ENCODE measurements around the gene IGSF10. TPM values are rescaled to one million over a fixed set of nuclear protein-coding genes. Genes with fewer than 3 reads are reported as not detected.

Gene IGSF10
- total RNA-seq, 1 donor from 2014 or later: 1.6 TPM

DNA sequence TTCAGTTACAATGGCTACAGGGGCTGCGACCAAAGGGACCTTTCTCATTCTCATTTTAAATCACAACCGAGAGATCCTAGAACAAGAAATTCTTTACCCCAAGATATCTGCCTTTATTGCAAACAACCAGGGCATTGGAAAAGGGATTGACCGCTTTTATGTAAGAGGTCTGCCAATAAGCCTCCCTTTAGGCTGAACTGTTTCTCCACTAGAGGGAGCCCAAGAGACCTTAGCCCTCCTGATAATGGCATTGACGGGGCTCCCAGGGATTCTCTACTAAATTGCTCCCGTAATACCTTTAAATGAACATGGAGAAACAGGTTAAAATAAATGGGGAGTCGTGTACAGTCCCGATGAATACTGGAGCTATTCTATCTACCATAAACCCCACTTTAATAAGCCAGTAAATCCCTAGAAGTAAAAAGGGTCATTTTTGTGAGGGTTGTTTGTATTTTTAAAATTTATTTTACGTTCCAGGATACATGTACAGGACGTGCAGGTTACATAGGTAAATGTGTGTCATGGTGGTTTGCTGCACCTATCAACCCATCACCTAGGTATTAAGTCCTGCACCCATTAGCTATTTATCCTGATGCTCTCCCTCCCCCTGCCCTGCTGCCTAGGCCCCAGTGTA, 7.5 kb upstream of the IGSF10 start:
- no peak overlapping the region for H3K27ac Mint-ChIP-seq

GRCh38 chr3:151467069-151467468, 6.2 kb upstream of the IGSF10 start:
- Mint-ChIP-seq H3K27me3 (peaks cover 5% of the 10 kb centered on the region), H3K4me3 (ENCODE audit: low read depth) (no peak overlapping the region), H3K4me1 (ENCODE audit: low read depth) (no peaks in the 10 kb centered on the region), H3K36me3 (ENCODE audit: insufficient read depth) (no peaks in the 10 kb centered on the region), H3K27ac (no peak overlapping the region), H3K9me3 (ENCODE audit: low read depth) (no peaks in the 10 kb centered on the region)
- DNase-seq (ENCODE audit: low spot score, unreplicated experiment): no peak
- no peak for TF ChIP-seq CTCF (IDR thresholded peaks at IDR 0.05; ENCODE audit: unreplicated experiment)

More for the DNA sequence above, 7.5 kb upstream of the IGSF10 start:
- Mint-ChIP-seq H3K9me3 (ENCODE audit: low read depth) (no peaks in the 10 kb centered on the region), H3K4me3 (ENCODE audit: low read depth) (no peak overlapping the region), H3K4me1 (ENCODE audit: low read depth) (no peaks in the 10 kb centered on the region), H3K27me3 (peaks cover 4% of the 10 kb centered on the region), H3K36me3 (ENCODE audit: insufficient read depth) (no peaks in the 10 kb centered on the region)
- peak; percentile 28 for DNase-seq (ENCODE audit: low spot score, unreplicated experiment)
- peak; percentile 81 for TF ChIP-seq CTCF (IDR thresholded peaks at IDR 0.05; ENCODE audit: unreplicated experiment)

DNA sequence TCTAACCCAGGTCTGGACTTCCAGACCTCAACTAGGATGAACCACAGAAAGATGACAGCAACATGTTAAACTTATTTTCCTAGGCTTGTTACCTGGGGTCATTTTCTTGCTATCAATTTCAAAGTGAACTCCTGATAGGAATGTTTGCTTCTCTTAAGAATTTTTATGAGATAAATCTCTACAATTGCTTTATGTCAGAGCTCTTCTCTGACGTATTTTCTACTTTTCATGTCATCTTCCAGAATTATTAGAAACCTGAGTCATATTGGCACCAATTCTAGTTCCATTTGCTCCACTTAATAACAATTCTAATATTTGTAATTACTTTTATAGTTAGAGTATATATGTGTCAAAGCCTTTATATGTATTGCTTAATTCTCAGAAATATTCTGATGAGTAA, 2.1 kb upstream of the IGSF10 start:
- no peak for TF ChIP-seq CTCF (IDR thresholded peaks at IDR 0.05; ENCODE audit: unreplicated experiment)
- peaks cover 2% of the 10 kb centered on the region for H3K4me1 Mint-ChIP-seq (ENCODE audit: low read depth)
- no peaks in the 10 kb centered on the region for H3K36me3 Mint-ChIP-seq (ENCODE audit: insufficient read depth)
- peaks cover 16% of the 10 kb centered on the region for H3K27me3 Mint-ChIP-seq
- no peak overlapping the region for H3K4me3 Mint-ChIP-seq (ENCODE audit: low read depth)
- H3K9me3 Mint-ChIP-seq (ENCODE audit: low read depth): no peaks in the 10 kb centered on the region
- H3K27ac Mint-ChIP-seq: no peak overlapping the region
- no peak for DNase-seq (ENCODE audit: low spot score, unreplicated experiment)

GRCh38 chr3:151462278-151462780, 1.5 kb upstream of the IGSF10 start:
- no peak for TF ChIP-seq CTCF (IDR thresholded peaks at IDR 0.05; ENCODE audit: unreplicated experiment)
- Mint-ChIP-seq H3K4me1 (ENCODE audit: low read depth) (peaks cover 3% of the 10 kb centered on the region), H3K27me3 (peaks cover 16% of the 10 kb centered on the region), H3K36me3 (ENCODE audit: insufficient read depth) (no peaks in the 10 kb centered on the region), H3K27ac (no peak overlapping the region), H3K9me3 (ENCODE audit: low read depth) (no peaks in the 10 kb centered on the region), H3K4me3 (ENCODE audit: low read depth) (no peak overlapping the region)
- no peak for DNase-seq (ENCODE audit: low spot score, unreplicated experiment)

DNA sequence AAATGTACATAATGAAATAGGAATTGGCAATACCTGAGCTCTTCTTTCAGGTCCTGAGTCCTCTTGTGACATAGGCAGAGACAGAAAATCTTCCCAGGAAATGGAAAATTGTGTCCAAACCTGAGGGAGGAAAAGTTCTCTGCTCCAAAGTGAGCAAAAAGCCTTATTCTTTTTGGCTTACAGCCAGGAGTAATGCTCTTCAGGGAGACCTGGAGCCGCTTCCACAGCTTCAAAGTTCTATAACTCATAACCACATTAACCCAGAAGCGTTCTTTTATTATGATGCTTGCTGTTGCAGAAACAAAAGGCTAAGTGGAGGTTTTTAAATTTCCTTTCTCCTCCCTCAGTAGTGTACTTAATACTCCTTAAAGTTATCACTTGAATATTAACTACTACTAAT, 633 bp downstream of the IGSF10 start:
- H3K36me3 Mint-ChIP-seq (ENCODE audit: insufficient read depth): no peaks in the 10 kb centered on the region
- H3K4me3 Mint-ChIP-seq (ENCODE audit: low read depth): peak overlapping the region; percentile 78
- no peak overlapping the region for H3K27ac Mint-ChIP-seq
- TF ChIP-seq CTCF (IDR thresholded peaks at IDR 0.05; ENCODE audit: unreplicated experiment): no peak
- H3K27me3 Mint-ChIP-seq: peaks cover 16% of the 10 kb centered on the region
- no peaks in the 10 kb centered on the region for H3K9me3 Mint-ChIP-seq (ENCODE audit: low read depth)
- DNase-seq (ENCODE audit: low spot score, unreplicated experiment): no peak
- H3K4me1 Mint-ChIP-seq (ENCODE audit: low read depth): peaks cover 9% of the 10 kb centered on the region

Data from progenitor cell of endocrine pancreas (in vitro differentiated cells).